Testis (tissue), 3 donors: ENCODE measurements around the gene SIGLEC15. TPM values are rescaled to one million over a fixed set of nuclear protein-coding genes. Genes with fewer than 3 reads are reported as not detected.
"Not testable (repeated sequence)": the region's sequence is repeated elsewhere in the genome, so short reads cannot be mapped to it uniquely, and the experiment has no call there.

ENCODE experiments used
- DNase-seq: peaks from one replicate; pipeline ENCODE4 v3.0.0-alpha.2; 2019
- H3K27ac ChIP-seq, 2 donors: fragments of 200-600 bp; sonication (generic); one replicate each; pipeline ENCODE4 v1.5.1; 2019
- H3K27me3 ChIP-seq: fragments of 200-600 bp; sonication (generic); one replicate; pipeline ENCODE4 v1.5.1; 2019
- H3K36me3 ChIP-seq: fragments of 200-600 bp; sonication (generic); one replicate; pipeline ENCODE4 v1.5.1; 2017; ENCODE audit warnings: low read depth; ENCODE audit errors: missing control alignments
- H3K4me1 ChIP-seq: fragments of 200-600 bp; sonication (generic); one replicate; pipeline ENCODE4 v1.5.1; 2019
- H3K4me3 ChIP-seq, 2 donors: fragments of 200-600 bp; sonication (generic); one replicate each; pipeline ENCODE4 v1.5.1; 2017 to 2019
- H3K9me3 ChIP-seq: fragments of 200-600 bp; sonication (generic); one replicate; pipeline ENCODE4 v1.5.1; 2017
- POLR2A ChIP-seq: fragments of 450-650 bp; IDR thresholded peaks from one replicate; pipeline ENCODE4 v1.6.1; 2017; ENCODE audit warnings: antibody characterized with exemption, mild to moderate bottlenecking, moderate library complexity
- WGBS, 2 donors: methylation state at CpG; one replicate each; pipeline ENCODE4 v1.1.5; 2018; 5-methylcytosine and 5-hydroxymethylcytosine counted together
- intact Hi-C: fragments of 100-400 bp; cut with DNase I; formaldehyde crosslinking; loops from one replicate; pipeline ENCODE4 v1.15.1; 2023; ENCODE audit warnings: low total_unique reads
- polyA plus RNA-seq: library from polyadenylated mRNA; stranded (reverse); fragments of 350-450 nt; fragmentation: Illumina TruSeq; extraction: RNeasy Lipid Tissue Mini Kit (QIAGEN cat#74804); gene quantifications from one replicate; pipeline ENCODE4 v1.2.3, GENCODE V29; 2014; ENCODE audit warnings: low read depth, low replicate concordance; ENCODE audit not compliant: insufficient read depth
- total RNA-seq, 2 donors: library from RNA; depleted of rRNA; stranded (reverse); fragments of >200 nt; gene quantifications; one replicate each; pipeline ENCODE4 v1.2.3, GENCODE V29; 2016
- TF ChIP-seq, protein P1 (sequence below), 3 experiments: fragments of 450-650 bp in 2 of 3; fragments of 200-600 bp in 1 of 3; sonication (generic) in 1 of 3; IDR thresholded peaks; one replicate each; pipeline ENCODE4 v1.5.1; 2016 to 2019; ENCODE audit warnings: antibody characterized with exemption in 3 of 3, mild to moderate bottlenecking in 2 of 3, moderate library complexity in 1 of 3

Gene SIGLEC15
- total and polyA plus RNA-seq, 3 donors from 2014 or later: 0.19 to 0.20 TPM; not detected in 1

DNA sequence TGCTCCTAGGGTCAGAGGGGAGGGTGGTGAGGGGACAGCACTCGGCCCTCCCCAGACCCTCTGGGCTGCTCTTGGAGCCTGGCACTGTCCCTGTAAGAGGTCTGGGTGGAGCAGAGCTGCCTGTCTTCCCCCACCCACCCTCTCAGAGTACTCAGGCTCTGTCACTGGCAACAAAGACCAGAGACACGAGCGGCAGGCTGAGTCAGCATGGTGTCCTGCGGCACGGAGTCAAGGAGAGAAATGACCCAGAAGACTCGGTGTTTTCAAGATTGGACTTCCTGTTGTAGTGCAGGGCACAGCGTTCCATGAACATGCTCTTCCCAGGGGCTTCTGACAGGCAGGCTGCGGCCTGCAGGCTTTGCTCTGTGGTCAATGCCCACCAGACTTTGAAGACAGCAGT, 19.9 kb downstream of the SIGLEC15 start:
- WGBS, 2 donors: 83 to 92% methylated on average over 1 to 6 of the region's 8 CpGs
- no peaks in the 10 kb centered on the region for H3K4me1 ChIP-seq
- no peak overlapping the region for H3K4me3 ChIP-seq
- no peak overlapping the region for H3K27ac ChIP-seq
- no peaks in the 10 kb centered on the region for H3K36me3 ChIP-seq
- intact Hi-C loops: no loop called here
- H3K27me3 ChIP-seq: no peaks in the 10 kb centered on the region
- no peaks in the 10 kb centered on the region for H3K9me3 ChIP-seq
- DNase-seq: no peak
- no peak for TF ChIP-seq POLR2A
- TF ChIP-seq, protein P1, sequence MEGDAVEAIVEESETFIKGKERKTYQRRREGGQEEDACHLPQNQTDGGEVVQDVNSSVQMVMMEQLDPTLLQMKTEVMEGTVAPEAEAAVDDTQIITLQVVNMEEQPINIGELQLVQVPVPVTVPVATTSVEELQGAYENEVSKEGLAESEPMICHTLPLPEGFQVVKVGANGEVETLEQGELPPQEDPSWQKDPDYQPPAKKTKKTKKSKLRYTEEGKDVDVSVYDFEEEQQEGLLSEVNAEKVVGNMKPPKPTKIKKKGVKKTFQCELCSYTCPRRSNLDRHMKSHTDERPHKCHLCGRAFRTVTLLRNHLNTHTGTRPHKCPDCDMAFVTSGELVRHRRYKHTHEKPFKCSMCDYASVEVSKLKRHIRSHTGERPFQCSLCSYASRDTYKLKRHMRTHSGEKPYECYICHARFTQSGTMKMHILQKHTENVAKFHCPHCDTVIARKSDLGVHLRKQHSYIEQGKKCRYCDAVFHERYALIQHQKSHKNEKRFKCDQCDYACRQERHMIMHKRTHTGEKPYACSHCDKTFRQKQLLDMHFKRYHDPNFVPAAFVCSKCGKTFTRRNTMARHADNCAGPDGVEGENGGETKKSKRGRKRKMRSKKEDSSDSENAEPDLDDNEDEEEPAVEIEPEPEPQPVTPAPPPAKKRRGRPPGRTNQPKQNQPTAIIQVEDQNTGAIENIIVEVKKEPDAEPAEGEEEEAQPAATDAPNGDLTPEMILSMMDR (IDR thresholded peaks at IDR 0.05): no peak

DNA sequence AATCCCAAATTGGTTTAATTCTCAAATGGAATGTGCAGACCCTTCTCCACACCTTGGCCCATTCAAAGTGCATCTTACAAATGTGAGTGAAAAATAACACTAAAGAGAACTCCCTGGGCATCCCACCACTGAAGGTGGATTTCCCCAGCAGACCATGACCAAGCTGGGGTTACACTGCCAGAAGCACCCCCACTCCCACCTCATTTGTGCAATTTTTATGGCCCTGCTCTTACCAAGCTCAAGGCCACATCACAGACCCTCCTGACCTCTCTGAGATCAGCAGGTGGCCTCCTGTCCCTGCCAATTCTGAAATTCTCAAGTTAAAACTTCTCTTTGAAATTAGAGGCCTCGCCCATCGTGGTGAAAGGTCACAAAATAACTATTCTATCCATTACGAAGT, 21.6 kb downstream of the SIGLEC15 start:
- WGBS, 2 donors: 53 to 81% methylated on average over 3 of the region's 3 CpGs
- DNase-seq: no peak
- Histone ChIP-seq H3K4me1 (no peaks in the 10 kb centered on the region), H3K9me3 (no peaks in the 10 kb centered on the region), H3K36me3 (no peaks in the 10 kb centered on the region), H3K27ac (no peak overlapping the region), H3K4me3 (no peak overlapping the region), H3K27me3 (no peaks in the 10 kb centered on the region)
- TF ChIP-seq POLR2A: no peak
- TF ChIP-seq, protein P1 (IDR thresholded peaks at IDR 0.05): no peak
- intact Hi-C loops: no loop called here

DNA sequence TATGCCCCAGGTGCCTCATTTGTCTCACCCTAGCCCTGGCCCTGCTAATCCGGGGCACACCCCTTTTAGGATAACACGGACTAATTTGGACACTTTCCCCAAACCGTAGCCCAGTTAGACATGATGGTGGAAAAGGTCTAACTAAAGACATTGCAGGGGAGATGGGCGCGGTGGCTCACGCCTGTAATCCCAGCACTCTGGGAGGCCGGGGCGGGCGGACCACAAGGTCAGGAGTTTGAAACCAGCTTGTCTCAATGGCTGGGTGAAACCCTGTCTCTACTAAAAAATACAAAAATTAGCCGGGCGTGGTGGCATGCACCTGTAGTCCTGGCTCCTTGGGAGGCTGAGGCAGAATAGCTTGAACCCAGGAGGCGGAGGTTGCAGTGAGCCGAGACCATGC, 23.2 kb downstream of the SIGLEC15 start:
- H3K9me3 ChIP-seq, H3K36me3 ChIP-seq, H3K27me3 ChIP-seq, DNase-seq, H3K4me3 ChIP-seq, H3K4me1 ChIP-seq, H3K27ac ChIP-seq, intact Hi-C loops: not testable (repeated sequence)
- WGBS, 2 donors: 98% methylated on average over 9 to 13 of the region's 13 CpGs

DNA sequence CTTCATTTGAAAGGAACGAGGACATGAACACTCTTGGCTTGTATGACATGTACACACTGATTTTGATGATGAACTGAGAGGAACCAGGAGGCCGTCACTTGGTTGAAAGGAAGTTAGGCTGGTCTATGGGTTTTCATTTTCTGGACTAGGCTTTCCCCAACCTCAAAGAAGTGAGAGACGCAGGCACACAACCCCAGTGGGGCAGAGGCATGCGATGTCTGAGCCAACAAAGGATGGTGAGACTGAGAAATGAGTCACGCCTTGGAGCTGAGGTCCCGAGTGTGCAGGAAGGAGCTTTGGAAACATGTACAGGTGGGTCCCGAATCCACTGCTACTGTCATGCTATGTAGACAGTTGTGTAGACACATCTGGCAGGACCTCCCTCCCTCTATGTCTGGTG, 24.1 kb downstream of the SIGLEC15 start:
- Histone ChIP-seq H3K27ac (no peak overlapping the region), H3K4me1 (no peaks in the 10 kb centered on the region), H3K4me3 (no peak overlapping the region), H3K27me3 (no peaks in the 10 kb centered on the region), H3K36me3 (no peaks in the 10 kb centered on the region), H3K9me3 (no peaks in the 10 kb centered on the region)
- no peak for TF ChIP-seq POLR2A
- TF ChIP-seq, protein P1 (IDR thresholded peaks at IDR 0.05): no peak
- WGBS, 2 donors: 95 to 97% methylated on average over 6 to 7 of the region's 7 CpGs
- intact Hi-C loops: no loop called here
- no peak for DNase-seq

DNA sequence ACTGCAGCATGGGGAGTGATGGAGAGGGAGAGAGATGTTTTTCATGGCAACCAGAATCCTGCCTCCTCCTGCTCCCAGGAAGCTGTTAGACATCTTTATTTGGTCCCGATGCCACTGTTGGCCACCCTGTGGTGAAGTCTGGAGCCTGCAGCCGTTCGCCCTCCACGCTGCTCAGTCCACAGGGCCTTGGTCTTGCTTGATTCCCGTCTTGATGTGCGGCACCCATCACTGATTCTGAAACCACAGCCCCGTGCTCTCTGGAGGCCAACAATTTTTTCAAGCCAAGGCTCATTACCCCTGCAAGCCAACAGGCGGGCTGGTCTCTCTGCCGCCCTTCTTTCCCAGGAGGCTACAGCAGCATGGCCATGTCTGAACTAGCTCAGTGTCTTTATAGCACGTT, 24.5 kb downstream of the SIGLEC15 start:
- Histone ChIP-seq H3K27me3 (no peaks in the 10 kb centered on the region), H3K9me3 (no peaks in the 10 kb centered on the region), H3K36me3 (no peaks in the 10 kb centered on the region), H3K4me3 (no peak overlapping the region), H3K27ac (no peak overlapping the region), H3K4me1 (no peaks in the 10 kb centered on the region)
- TF ChIP-seq POLR2A: no peak
- TF ChIP-seq, protein P1 (IDR thresholded peaks at IDR 0.05): peak in 2 of 3 experiments; percentile 11
- intact Hi-C loops: no loop called here
- peak; percentile 39 for DNase-seq
- WGBS, 2 donors: 82 to 94% methylated on average over 10 of the region's 10 CpGs
